SK-N-SH (cell line): ENCODE results near the gene ORC6. TPM values are rescaled to one million over a fixed set of nuclear protein-coding genes. Genes with fewer than 3 reads are reported as not detected.

Source experiments
- CTCF ChIA-PET: fragments of 300-600, 350-600 bp; formaldehyde crosslinking; extraction: SDS; loops from one replicate; lab custom pipeline; 2021; lab: Yijun Ruan, JAX
- POLR2A ChIA-PET: fragments of 350-600 bp; sonication (Branson Sonifier 250); formaldehyde crosslinking; extraction: SDS; loops from one replicate; lab custom pipeline; 2020; ENCODE audit warnings: antibody characterized with exemption, inconsistent platforms; lab: Yijun Ruan, JAX
- DNase-seq: peaks from one replicate; pipeline ENCODE4 v3.0.0; 2012
- H2AFZ ChIP-seq: fragments of 200-600 bp; sonication (generic); 2 replicates; pipeline ENCODE4 v1.8.1; 2016; ENCODE audit warnings: antibody characterized with exemption, mild to moderate bottlenecking, low read depth
- H3F3A ChIP-seq: fragments of 200-600 bp; sonication (generic); replicated peaks from 2 replicates; pipeline ENCODE3; 2016; ENCODE audit warnings: antibody characterized with exemption, mild to moderate bottlenecking; ENCODE audit not compliant: insufficient read depth
- H3K27ac ChIP-seq, 2 experiments: fragments of 200-500 bp in 1 of 2; fragments of 200-600 bp in 1 of 2; sonication (Bioruptor generic) in 1 of 2; sonication (generic), shearing (Covaris generic) in 1 of 2; 2 replicates each; pipeline versions ENCODE4 v1.5.1 to v1.6.1; 2014 to 2016; ENCODE audit warnings: low read depth in 2 of 2, inconsistent platforms in 1 of 2, low read length in 1 of 2, mild to moderate bottlenecking in 1 of 2, mixed read lengths in 1 of 2
- H3K27me3 ChIP-seq: fragments of 200-600 bp; sonication (generic), shearing (Covaris generic); 2 replicates; pipeline ENCODE4 v1.6.1; 2016; ENCODE audit warnings: mixed run types; ENCODE audit not compliant: insufficient read depth
- H3K36me3 ChIP-seq, 2 experiments: fragments of 200-500 bp in 1 of 2; fragments of 200-600 bp in 1 of 2; sonication (Bioruptor generic) in 1 of 2; sonication (generic) in 1 of 2; replicated peaks in 1 of 2; 2 replicates each; pipeline versions ENCODE3 to v1.5.1; 2014 to 2016; ENCODE audit warnings: low read length in 1 of 2, mild to moderate bottlenecking in 1 of 2; ENCODE audit not compliant: insufficient read depth in 2 of 2, control insufficient read depth in 1 of 2
- H3K4me1 ChIP-seq, 2 experiments: fragments of 200-500 bp in 1 of 2; fragments of 200-600 bp in 1 of 2; sonication (Bioruptor generic) in 1 of 2; sonication (generic), shearing (Covaris generic) in 1 of 2; 2 replicates each; pipeline versions ENCODE4 v1.5.1 to v1.6.1; 2014 to 2016; ENCODE audit warnings: low read depth in 1 of 2, low read length in 1 of 2, mixed run types in 1 of 2; ENCODE audit not compliant: insufficient read depth in 2 of 2, control insufficient read depth in 1 of 2
- H3K4me2 ChIP-seq: fragments of 200-600 bp; sonication (generic), shearing (Covaris generic); 2 replicates; pipeline ENCODE4 v1.6.1; 2017; ENCODE audit warnings: mixed run types
- H3K4me3 ChIP-seq, 2 experiments: fragments of 200-500 bp in 1 of 2; fragments of 200-600 bp in 1 of 2; sonication (Bioruptor generic) in 1 of 2; sonication (generic), shearing (Covaris generic) in 1 of 2; 2 replicates each; pipeline versions ENCODE4 v1.5.1 to v1.8.1; 2014 to 2016; ENCODE audit warnings: low read depth in 2 of 2, inconsistent platforms in 1 of 2, low read length in 1 of 2, mild to moderate bottlenecking in 1 of 2, mixed read lengths in 1 of 2, moderate library complexity in 1 of 2
- H3K79me2 ChIP-seq: fragments of 200-600 bp; sonication (generic); 2 replicates; pipeline ENCODE4 v1.8.1; 2017; ENCODE audit warnings: mild to moderate bottlenecking; ENCODE audit not compliant: insufficient read depth
- H3K9ac ChIP-seq: fragments of 200-600 bp; sonication (generic); 2 replicates; pipeline ENCODE4 v1.6.1; 2017; ENCODE audit warnings: mixed run types
- H3K9me2 ChIP-seq: fragments of 200-600 bp; sonication (generic); 2 replicates; pipeline ENCODE4 v1.6.1; 2017; ENCODE audit warnings: mixed run types
- H3K9me3 ChIP-seq: fragments of 200-600 bp; sonication (generic); 2 replicates; pipeline ENCODE4 v1.6.1; 2017; ENCODE audit warnings: mixed run types, mild to moderate bottlenecking, moderate library complexity
- H4K20me1 ChIP-seq: fragments of 200-600 bp; sonication (generic); 2 replicates; pipeline ENCODE4 v1.6.1; 2017; ENCODE audit warnings: mild to moderate bottlenecking, mixed run types; ENCODE audit not compliant: insufficient read depth
- FOSL2 ChIP-seq: IDR thresholded peaks from 2 replicates; pipeline ENCODE4 v1.4.0; 2012; ENCODE audit warnings: low read depth, mild to moderate bottlenecking, moderate library complexity, borderline replicate concordance
- IRF3 ChIP-seq: fragments of 150-350 bp; IDR thresholded peaks from 2 replicates; pipeline ENCODE4 v1.6.1; 2016; ENCODE audit warnings: mild to moderate bottlenecking, low read depth, low read length
- MEF2A ChIP-seq: IDR thresholded peaks from 2 replicates; pipeline ENCODE4 v1.4.0; 2012; ENCODE audit warnings: low read depth, borderline replicate concordance
- NFIC ChIP-seq: IDR thresholded peaks from 2 replicates; pipeline ENCODE4 v1.4.0; 2012; ENCODE audit warnings: borderline replicate concordance
- NRF1 ChIP-seq: IDR thresholded peaks from 2 replicates; pipeline ENCODE4 v1.6.1; 2012; ENCODE audit warnings: low read depth, mild to moderate bottlenecking, low read length
- RCOR1 ChIP-seq: fragments of 150-350 bp; IDR thresholded peaks from 2 replicates; pipeline ENCODE4 v1.6.1; 2017; ENCODE audit warnings: antibody characterized with exemption, low read length
- SIN3A ChIP-seq: IDR thresholded peaks from 2 replicates; pipeline ENCODE4 v1.6.1; 2012; ENCODE audit warnings: low read depth, mild to moderate bottlenecking, low read length, moderate library complexity, borderline replicate concordance
- TAF1 ChIP-seq: IDR thresholded peaks from 2 replicates; pipeline ENCODE4 v1.6.1; 2012; ENCODE audit warnings: low read depth, mild to moderate bottlenecking, low read length, moderate library complexity, borderline replicate concordance
- TEAD4 ChIP-seq: IDR thresholded peaks from 2 replicates; pipeline ENCODE4 v1.4.0; 2012; ENCODE audit warnings: mild to moderate bottlenecking, borderline replicate concordance; ENCODE audit not compliant: insufficient read depth
- ZBTB33 ChIP-seq: IDR thresholded peaks from 2 replicates; pipeline ENCODE4 v1.4.0; 2012; ENCODE audit warnings: low read depth, borderline replicate concordance
- WGBS: methylation state at CpG from one replicate; pipeline ENCODE4 v1.1.6; 2017; ENCODE audit warnings: low lambda C conversion rate; 5-methylcytosine and 5-hydroxymethylcytosine counted together
- polyA plus RNA-seq, 3 experiments: library from polyadenylated mRNA; depleted of rRNA; stranded (reverse); fragments of >200 nt; gene quantifications; 2 replicates each; pipeline ENCODE4 v1.2.3, GENCODE V29; 2012
- TF ChIP-seq, protein P1 (sequence below): fragments of 200-600 bp; sonication (generic); IDR thresholded peaks from 2 replicates; pipeline ENCODE4 v1.6.1; 2017; ENCODE audit warnings: antibody characterized with exemption, mild to moderate bottlenecking, moderate library complexity
- TF ChIP-seq, protein P2 (sequence below): IDR thresholded peaks from 2 replicates; pipeline ENCODE4 v1.6.1; 2012; ENCODE audit warnings: mild to moderate bottlenecking, low read depth, low read length, moderate library complexity
- TF ChIP-seq, protein P3 (sequence below): fragments of 150-350 bp; IDR thresholded peaks from 2 replicates; pipeline ENCODE4 v1.6.1; 2017; ENCODE audit warnings: antibody characterized with exemption, low read length, low read depth, borderline replicate concordance
- TF ChIP-seq, protein P4 (sequence below): IDR thresholded peaks from 2 replicates; pipeline ENCODE4; 2012

The ORC6 gene
- polyA plus RNA-seq, 1 of the 3 experiments (the other 2 are of a cell fraction): 17.4 TPM

DNA sequence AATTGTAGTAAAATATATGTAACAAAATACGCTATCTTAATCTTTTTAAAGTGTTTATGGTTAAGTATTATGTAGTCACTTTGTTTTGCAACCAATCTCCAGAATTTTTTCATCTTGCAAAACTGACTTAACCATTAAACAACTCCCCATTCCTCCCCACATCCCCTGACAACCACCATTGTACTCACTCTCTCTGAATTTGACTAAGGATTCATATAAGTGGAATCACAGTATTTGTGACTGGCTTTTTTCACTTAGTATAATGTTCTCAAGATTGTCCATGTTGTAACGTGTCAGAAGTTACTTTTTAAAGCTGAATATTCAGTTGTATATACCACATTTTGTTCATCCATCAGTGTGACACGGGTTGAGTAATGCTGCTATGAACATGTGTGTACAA is 10.6 kb downstream of the ORC6 start:
- TF ChIP-seq, protein P1, sequence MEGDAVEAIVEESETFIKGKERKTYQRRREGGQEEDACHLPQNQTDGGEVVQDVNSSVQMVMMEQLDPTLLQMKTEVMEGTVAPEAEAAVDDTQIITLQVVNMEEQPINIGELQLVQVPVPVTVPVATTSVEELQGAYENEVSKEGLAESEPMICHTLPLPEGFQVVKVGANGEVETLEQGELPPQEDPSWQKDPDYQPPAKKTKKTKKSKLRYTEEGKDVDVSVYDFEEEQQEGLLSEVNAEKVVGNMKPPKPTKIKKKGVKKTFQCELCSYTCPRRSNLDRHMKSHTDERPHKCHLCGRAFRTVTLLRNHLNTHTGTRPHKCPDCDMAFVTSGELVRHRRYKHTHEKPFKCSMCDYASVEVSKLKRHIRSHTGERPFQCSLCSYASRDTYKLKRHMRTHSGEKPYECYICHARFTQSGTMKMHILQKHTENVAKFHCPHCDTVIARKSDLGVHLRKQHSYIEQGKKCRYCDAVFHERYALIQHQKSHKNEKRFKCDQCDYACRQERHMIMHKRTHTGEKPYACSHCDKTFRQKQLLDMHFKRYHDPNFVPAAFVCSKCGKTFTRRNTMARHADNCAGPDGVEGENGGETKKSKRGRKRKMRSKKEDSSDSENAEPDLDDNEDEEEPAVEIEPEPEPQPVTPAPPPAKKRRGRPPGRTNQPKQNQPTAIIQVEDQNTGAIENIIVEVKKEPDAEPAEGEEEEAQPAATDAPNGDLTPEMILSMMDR: no peak
- TF ChIP-seq IRF3 (no peak), FOSL2 (no peak)
- TF ChIP-seq, all 33 proteins: peak for 0
- Histone ChIP-seq H3K9ac (no peak overlapping the region), H4K20me1 (no peaks in the 10 kb centered on the region), H3K4me2 (no peak overlapping the region), H3K27me3 (no peaks in the 10 kb centered on the region), H3K27ac (no peak overlapping the region), H3K9me3 (no peaks in the 10 kb centered on the region), H3F3A (no peaks in the 10 kb centered on the region), H2AFZ (no peak overlapping the region), H3K9me2 (no peaks in the 10 kb centered on the region), H3K79me2 (no peaks in the 10 kb centered on the region), H3K4me3 (no peak overlapping the region), H3K4me1 (no peaks in the 10 kb centered on the region), H3K36me3 (peaks cover 12 to 21% of the 10 kb centered on the region in 2 experiments)
- CTCF ChIA-PET: interaction anchor here (3.1 kb wide), 1 partner anchor 10 kb away, joined by 12 read pairs; the partner anchor contains the start of gene ORC6
- WGBS: 95% methylated on average over 3 of the region's 3 CpGs
- DNase-seq: no peak
- POLR2A ChIA-PET: no interaction called here

GRCh38 chr16:46701615-46702014 is 12.2 kb downstream of the ORC6 start:
- H4K20me1 ChIP-seq: no peaks in the 10 kb centered on the region
- no peaks in the 10 kb centered on the region for H3K79me2 ChIP-seq
- CTCF ChIA-PET: interaction anchor here (1.4 to 3.1 kb wide), 2 partner anchors 9 to 12 kb away, joined by 5 to 12 read pairs; partner anchors contain the start of gene ORC6
- no peak overlapping the region for H3K4me2 ChIP-seq
- no peaks in the 10 kb centered on the region for H3K27me3 ChIP-seq
- no peaks in the 10 kb centered on the region for H3K9me2 ChIP-seq
- no peak overlapping the region for H3K4me3 ChIP-seq
- POLR2A ChIA-PET: no interaction called here
- TF ChIP-seq NFIC (no peak), TEAD4 (no peak), TAF1 (no peak), NRF1 (no peak), SIN3A (no peak), MEF2A (no peak), RCOR1 (no peak), ZBTB33 (no peak)
- TF ChIP-seq, protein P2, sequence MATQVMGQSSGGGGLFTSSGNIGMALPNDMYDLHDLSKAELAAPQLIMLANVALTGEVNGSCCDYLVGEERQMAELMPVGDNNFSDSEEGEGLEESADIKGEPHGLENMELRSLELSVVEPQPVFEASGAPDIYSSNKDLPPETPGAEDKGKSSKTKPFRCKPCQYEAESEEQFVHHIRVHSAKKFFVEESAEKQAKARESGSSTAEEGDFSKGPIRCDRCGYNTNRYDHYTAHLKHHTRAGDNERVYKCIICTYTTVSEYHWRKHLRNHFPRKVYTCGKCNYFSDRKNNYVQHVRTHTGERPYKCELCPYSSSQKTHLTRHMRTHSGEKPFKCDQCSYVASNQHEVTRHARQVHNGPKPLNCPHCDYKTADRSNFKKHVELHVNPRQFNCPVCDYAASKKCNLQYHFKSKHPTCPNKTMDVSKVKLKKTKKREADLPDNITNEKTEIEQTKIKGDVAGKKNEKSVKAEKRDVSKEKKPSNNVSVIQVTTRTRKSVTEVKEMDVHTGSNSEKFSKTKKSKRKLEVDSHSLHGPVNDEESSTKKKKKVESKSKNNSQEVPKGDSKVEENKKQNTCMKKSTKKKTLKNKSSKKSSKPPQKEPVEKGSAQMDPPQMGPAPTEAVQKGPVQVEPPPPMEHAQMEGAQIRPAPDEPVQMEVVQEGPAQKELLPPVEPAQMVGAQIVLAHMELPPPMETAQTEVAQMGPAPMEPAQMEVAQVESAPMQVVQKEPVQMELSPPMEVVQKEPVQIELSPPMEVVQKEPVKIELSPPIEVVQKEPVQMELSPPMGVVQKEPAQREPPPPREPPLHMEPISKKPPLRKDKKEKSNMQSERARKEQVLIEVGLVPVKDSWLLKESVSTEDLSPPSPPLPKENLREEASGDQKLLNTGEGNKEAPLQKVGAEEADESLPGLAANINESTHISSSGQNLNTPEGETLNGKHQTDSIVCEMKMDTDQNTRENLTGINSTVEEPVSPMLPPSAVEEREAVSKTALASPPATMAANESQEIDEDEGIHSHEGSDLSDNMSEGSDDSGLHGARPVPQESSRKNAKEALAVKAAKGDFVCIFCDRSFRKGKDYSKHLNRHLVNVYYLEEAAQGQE: no peak
- TF ChIP-seq, protein P3, sequence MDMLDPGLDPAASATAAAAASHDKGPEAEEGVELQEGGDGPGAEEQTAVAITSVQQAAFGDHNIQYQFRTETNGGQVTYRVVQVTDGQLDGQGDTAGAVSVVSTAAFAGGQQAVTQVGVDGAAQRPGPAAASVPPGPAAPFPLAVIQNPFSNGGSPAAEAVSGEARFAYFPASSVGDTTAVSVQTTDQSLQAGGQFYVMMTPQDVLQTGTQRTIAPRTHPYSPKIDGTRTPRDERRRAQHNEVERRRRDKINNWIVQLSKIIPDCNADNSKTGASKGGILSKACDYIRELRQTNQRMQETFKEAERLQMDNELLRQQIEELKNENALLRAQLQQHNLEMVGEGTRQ: no peak
- TF ChIP-seq, protein P4, sequence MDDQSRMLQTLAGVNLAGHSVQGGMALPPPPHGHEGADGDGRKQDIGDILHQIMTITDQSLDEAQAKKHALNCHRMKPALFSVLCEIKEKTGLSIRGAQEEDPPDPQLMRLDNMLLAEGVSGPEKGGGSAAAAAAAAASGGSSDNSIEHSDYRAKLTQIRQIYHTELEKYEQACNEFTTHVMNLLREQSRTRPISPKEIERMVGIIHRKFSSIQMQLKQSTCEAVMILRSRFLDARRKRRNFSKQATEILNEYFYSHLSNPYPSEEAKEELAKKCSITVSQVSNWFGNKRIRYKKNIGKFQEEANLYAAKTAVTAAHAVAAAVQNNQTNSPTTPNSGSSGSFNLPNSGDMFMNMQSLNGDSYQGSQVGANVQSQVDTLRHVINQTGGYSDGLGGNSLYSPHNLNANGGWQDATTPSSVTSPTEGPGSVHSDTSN: no peak
- no peak overlapping the region for H3K9ac ChIP-seq
- no peak overlapping the region for H3K27ac ChIP-seq
- no peaks in the 10 kb centered on the region for H3F3A ChIP-seq
- 99% methylated on average over 4 of the region's 4 CpGs for WGBS
- peaks cover 9 to 12% of the 10 kb centered on the region in 2 experiments for H3K36me3 ChIP-seq
- no peak for DNase-seq
- no peaks in the 10 kb centered on the region for H3K9me3 ChIP-seq
- H2AFZ ChIP-seq: no peak overlapping the region
- H3K4me1 ChIP-seq: no peaks in the 10 kb centered on the region
